UCSD-AML1 (cell line): ENCODE results near the gene CMBL.
"Not testable (repeated sequence)": the region's sequence is repeated elsewhere in the genome, so short reads cannot be mapped to it uniquely, and the experiment has no call there.

Experiments used
- DNase-seq: peaks from one replicate; lab custom pipeline; 2025; ENCODE audit not compliant: unreplicated experiment; lab: John Stamatoyannopoulos, UW

The CMBL gene

DNA sequence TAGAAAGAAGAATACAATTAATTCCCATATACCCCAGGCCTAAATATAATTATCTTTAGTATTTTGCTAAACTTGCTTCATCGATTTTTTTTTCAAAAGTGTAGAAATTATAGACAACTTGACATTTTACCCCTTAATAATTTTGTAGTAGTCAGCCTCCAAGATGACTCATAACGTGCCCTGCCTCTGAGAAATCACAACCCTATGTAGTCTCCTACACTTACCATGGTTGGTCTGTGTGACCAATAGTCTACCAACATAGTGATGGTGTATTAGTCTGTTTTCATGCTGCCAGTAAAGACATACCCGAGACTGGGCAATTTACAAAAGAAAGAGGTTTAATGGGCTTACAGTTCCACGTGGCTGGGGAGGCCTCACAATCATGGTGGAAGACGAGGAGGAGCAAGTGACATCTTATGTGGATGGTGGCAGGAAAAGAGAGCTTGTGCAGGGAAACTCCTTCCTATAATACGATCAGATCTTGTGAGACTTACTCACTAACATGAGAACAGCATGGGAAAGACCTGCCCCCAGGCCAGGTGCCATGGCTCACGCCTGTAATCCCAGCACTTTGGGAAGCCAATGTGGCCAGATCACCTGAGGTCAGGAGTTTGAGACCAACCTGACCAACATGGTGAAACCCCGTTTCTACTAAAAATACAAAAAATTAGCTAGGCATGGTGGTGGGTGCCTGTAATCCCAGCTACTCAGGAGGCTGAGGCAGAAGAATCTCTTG lies 3.3 kb upstream of the CMBL start:
- DNase-seq: not testable (repeated sequence)

DNA sequence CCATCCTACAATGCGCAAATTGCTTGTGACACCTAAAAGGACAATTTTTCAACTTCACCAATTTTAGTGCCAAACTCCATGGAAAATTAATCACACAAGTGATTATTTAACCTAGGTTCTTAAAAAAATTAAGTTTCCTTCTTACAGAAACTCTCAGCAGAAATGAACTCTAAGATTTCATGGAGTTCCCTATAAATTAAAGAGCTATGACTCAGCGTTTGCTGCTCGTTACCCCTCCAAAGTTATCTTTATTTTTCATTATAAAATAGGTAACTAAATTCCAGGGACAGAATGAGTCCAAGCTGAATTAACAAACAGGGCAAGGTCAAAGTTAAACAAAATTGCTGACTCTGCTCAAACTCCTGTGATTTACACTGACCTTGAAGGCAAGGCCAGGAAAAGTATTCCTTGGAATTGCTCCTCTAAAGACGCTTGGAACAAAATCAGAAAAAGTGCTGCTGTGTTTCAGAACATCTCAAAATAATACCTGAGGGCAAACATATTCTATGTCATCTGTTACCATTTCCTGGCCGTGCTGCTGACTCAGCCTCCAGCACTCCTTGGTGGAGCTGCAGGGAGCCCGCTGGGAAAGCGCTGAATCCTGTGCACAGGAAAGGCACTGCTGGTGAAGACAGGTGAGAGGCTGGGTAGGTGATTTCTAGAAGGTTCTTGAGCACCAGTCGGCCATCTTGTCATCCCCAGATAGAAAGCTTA lies 2.5 kb upstream of the CMBL start:
- no peak for DNase-seq

DNA sequence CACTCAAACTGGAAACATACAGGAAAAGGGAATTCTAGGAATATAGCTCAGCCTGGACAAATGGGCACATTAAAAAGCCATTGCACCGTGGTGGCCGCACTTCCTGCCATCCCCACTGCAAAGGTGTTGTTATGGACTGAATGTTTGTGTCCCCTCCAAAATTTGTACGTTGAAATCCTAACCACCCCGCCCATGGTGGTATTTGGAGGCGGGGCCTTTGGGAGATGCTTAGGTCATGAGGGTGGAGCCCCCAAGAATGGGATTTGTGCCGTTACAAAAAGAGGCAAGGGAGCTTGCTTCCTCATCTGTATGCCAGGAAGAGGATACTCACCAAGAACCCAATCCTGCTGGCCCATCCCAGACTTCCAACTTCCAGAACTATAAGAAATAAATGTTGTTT lies 1.1 kb upstream of the CMBL start:
- no peak for DNase-seq

DNA sequence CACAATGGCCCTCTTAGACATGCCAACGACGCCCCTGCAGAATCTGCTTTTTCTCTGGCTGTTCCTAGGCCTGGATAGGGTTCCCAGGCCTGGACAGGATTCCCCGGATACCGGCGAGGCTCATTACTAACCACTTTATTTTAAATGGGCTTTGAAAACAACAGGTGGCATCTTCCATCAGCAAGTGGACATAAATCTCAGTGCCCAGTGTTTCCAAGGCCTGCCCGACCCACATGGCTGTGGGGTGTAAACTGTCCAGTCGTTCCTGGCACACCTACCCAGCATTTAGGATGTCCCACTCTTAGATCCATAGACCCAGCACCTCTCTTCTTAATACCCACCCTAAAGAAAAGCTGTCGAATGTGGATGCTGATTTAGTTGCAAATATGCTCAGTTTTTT lies 896 bp downstream of the CMBL start:
- no peak for DNase-seq

DNA sequence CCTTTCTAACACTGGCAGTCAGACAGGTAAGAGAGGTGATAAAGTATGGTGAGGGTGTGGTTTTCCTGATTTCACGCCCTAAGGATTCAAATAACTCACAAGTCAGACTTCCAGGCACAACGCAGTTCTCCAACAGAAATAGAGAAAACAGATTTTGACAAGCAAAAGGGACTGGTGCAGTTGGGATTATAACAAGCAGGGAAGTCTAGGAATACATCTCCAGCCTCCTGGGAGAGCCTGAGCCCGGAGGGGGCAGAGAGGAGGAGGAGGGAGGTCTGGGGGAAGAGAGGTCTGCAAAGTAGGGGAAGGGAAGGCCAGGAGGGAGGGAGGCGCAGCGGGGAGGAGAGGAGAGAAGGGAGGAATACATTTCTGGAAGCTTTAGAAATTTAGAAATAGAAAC lies 1.6 kb downstream of the CMBL start:
- DNase-seq: no peak

DNA sequence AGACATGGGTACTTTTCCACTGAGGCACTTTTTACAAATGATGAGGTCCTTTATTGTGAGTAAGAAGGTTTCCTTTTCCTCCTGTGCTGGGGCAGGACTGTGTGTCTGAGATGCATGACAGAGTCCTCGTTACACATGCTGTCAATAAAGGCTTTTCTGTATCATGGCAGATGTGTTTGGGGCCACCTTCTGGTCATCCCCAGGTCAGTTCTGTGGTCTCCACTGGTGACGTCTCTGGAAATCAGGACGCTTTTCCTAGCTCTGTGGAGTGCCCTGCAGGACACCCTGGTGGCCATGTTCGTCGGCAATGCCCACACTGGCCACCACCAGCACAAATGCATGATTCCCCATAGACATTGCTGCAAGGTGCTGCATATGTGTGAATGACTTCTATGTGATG lies 2.8 kb downstream of the CMBL start:
- DNase-seq: no peak

DNA sequence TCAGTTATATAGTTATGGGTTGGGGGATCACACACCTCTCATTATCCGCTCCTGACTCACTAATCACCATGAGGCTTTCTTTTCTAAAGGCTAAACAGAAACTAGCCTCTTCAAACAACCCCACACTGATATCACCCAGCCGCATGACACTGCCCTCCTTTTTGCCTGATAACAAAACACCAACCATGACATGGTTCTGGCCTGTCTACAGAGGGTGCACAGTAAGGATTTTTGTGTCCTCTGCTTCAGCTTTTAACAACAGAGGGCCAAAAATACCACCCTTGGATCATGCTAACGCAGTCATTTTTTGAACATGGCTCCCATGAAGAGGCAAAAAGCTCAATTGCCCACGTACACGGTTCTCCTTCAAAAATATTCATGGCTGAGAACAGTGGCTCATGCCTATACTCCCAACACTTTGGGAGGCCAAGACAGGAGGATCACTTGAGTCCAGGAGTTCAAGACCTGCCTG lies 4.0 kb downstream of the CMBL start:
- no peak for DNase-seq

DNA sequence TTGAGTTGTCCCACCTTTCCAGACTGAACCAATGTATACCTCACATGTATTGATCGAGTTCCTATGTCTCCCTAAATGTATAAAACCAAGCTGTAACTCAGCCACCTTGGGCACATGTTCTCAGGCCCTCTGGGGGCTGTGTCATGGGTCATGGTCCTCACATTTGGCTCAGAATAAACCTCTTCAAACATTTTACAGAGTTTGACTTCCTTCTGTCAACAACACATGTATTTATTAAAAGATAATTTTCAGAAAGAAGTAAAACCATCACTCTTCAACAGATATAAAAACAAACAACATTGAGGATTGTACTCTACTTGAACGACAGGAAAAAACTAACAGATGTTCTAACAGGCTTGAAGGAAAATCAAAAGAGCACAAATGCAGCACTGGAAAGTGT lies 4.5 kb downstream of the CMBL start:
- DNase-seq: no peak

DNA sequence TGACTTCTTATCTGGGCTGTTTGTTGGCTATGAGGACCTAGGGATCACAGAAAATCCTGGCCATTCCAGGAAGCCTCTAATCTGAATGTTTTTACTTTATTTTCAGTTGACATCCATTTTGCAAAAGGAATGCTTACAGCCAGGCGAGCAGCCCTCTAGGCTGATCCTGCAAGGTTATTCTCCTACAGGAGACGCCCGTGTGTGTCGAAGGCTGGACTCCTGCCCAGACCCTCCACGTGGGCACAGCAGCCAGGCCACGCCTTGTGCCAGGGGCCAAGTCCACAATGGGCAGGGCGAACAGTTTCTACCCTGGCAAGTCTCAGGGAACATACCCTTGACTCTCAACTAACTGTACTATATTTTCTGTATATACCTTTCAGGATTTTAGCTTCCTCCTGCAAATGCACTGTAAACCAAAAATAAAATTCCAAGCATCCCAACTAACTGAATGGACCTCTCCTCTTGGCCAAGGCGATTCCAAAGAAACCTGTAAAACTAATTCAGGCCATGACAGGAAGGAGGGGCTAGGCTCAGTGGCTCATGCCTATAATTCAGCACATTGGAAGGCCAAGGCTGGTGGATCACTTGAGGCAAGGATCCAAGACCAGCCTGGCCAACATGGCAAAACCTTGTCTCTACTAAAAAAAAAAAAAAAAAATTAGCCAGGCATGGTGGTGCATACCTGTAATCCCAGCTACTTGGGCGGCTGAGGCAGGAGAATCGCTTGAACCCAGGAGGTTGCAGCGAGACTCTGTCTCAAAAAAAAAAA lies 5.7 kb downstream of the CMBL start:
- no peak for DNase-seq

DNA sequence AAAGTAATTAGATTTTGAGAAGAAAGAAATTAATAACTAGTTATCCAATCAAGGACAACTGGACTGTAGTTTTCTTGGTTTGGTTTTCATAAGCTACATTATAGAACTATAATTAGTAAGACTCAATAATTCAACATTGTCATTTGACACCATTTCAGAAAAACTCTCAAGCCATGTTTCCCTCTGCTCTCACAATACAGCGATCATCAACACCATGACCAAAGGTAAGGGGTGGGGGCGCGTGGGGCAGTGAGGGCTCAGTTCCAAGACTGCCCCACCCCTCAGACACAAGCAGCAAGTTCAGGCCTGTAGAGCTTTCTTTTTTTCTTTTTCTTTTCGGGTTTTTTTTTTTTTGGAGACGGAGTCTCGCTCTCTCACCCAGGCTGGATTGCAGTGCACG lies 6.4 kb downstream of the CMBL start:
- no peak for DNase-seq

DNA sequence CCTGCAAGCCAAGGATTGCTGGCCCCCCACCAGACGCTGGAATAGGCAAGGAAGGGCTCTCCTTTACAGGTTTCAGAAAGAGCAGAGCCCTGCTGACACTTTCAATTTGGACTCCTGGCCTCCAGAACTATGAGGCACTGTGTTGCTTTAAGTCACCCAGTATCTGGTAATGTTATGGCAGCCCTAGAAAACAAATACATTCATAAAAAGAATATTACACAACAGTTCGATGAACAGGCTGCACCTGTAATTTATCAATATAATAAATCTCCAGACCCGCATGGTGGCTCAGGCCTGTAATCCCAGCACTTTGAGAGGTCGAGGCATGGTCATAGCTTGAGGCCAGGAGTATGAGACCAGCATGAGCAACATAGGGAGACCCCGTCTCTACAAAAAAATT lies 7.5 kb downstream of the CMBL start:
- no peak for DNase-seq

DNA sequence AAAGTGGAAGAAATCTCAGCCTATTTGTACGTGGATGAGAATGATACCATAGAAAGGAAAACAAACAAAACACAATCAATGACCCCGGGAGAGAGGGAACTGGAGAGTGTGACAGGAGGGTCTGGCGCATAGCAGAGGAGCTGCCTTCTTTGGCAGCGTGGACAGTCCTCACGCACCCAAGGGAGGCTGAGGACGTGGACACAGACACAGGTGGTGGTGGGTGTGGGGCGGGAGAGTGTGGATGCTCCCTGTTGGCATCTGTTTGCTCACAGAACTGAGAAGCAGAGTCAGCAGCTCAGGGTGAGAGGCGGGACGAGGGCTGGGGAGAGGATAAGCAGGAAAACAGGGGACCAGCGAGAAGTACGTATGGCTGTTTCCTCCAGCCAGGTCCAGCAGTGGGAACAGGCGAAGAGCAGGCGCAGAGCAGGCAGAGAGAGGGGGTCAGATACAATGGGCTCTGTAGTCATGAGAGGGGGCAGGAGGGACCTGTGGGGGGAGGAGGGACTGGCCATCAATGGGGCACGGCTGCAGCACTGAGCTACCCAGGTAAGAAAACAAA lies 10.0 kb downstream of the CMBL start:
- DNase-seq: no peak

DNA sequence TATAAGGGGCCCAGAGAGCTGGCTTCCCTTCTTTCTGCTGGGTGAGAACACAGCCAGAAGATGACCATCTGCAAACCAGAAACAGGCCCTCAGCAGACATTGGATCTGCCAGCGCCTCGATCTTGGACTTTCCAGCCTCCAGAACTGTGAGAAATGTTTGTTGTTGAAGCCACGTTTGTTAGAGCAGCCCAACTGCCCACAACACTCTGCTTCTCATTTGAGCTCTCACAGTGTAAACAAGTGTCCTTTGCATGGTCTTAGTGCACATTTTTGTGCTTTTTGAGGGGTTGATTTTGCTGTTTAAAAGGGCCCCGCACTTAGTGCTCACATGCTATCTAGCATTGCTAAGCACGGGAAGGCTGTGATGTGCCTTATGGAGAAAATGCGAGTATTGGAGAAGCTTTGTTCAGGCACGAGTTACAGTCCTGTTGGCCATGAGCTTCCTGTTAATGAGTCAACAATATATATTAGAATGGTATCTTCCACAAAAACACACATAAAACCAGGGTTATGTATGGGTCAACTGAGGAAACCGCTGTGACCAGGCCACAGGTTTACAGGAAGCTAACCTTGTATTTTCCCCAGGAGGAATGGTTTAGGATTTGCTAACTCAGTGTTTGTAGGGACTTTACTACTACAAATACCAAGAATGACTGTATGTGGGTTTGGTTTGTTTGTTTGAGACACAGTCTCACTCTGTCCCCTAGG lies 11.9 kb downstream of the CMBL start:
- no peak for DNase-seq

DNA sequence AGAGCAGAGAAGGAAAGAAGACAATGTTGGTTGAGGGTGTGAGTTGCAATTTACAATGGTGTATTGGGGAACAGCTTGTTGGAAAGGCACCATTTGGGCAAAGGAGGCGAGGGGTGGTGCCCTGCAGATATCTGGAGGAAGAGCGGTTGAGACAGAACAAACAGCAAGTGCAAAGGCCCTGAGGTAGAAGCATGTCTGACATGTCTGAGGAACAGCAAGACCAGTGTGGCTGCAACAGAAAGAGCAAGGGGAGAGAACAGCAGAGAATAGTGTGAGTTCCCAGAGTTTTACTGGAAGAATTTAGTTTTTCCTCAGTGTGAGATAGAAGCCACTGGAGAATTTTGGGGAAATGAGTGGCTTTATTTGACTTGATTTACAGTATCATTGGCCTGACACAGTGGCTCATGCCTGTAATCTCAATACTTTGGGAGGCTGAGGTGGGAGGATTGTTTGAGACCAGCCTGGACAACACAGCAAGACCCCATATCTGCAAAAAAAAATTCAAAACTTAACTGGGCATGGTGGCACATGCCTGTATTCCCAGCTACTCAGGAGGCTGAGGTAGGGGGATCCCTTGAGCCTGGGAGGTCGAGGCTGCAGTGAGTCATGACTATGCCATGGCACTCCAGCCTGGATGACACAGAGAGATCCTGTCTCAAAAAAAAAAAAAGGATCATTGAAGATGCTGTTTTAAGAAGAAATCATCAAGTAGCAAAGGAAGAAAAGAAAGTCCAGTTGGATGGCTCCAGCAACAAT lies 13.6 kb downstream of the CMBL start:
- no peak for DNase-seq

DNA sequence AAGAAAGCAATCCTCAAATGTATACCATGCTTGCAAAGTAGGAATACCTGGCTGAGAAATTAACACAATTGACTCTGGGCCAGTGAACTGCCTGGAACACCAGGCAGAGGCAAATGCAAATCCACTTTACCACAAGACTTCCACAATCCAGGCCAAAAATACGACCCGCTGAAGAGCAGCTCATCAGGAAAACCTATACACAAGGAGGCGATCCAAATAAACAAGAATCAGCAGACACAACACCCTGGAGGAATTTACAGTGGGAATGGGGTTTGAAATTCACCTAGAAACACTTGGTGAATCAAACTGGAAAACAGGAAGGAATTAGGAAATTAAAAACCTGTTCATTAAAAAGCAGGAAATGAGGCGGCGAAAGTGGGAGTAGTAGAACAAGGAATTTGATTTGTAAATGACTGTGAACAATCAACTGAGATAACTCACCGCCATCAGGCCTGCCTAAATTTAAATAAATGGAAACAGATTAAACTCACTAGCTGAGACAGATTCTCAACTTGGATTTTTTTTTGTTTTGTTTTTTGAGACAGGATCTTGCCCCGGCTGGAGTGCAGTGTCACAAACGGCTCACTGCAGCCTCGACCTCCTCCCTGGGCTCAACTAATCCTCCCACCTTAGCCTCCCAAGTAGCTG lies 15.9 kb downstream of the CMBL start:
- no peak for DNase-seq

DNA sequence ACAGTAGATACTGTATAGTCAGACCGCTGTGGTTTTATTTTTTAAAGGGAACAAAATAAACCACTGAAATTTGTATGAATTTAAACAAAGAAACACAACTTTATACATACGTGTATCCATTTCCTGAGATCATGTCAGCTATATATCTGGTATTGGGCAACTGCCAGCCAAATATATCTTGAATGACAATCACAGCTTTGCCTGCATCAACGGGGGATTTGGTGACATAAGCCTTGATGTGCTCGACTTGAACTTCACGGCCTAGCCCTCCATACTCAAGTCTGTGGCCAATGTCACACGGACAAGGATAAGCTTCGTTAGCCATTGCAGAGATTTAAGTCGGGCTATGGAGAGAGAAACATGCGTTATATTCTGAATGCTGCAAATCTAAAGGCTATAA lies 17.3 kb downstream of the CMBL start:
- DNase-seq: no peak

DNA sequence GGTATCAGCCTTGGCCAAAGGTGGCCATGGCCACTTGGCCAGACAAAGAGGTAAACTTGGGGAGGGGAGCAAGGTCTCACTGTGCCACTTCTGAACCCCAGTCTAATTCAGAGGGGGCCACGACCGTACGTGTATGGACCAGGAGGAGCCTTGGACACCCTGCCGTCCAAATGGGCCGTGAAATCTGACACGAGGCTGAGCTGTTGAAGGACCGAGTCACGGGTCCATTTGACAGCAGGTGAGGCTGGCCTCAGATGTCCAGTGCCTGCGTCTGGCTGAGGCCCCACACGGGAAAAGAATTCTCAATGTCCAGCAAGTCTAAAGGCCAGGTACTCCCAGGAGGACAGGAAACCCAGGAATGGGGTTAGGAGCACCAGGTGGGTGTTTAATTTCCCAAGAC lies 17.7 kb downstream of the CMBL start:
- DNase-seq: no peak

DNA sequence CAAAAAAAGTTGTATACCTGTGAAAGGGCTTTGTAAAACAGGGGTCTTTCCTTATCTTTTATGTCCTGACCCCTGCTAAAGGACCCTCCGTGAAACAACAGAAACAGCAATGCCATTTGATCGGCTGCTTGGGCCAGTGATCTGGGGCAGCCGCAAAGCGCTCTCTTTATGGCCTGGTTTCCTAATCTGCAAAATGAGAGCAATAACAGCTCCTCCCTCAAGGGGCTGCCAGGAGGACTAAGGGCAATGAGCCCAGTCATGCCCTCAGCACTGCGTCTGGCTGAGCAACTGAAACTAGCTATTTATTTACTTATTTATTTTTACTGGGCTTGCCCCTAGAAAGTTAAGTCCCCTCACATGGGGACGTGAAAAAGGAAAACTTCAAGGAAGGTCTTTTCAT lies 18.3 kb downstream of the CMBL start:
- no peak for DNase-seq

DNA sequence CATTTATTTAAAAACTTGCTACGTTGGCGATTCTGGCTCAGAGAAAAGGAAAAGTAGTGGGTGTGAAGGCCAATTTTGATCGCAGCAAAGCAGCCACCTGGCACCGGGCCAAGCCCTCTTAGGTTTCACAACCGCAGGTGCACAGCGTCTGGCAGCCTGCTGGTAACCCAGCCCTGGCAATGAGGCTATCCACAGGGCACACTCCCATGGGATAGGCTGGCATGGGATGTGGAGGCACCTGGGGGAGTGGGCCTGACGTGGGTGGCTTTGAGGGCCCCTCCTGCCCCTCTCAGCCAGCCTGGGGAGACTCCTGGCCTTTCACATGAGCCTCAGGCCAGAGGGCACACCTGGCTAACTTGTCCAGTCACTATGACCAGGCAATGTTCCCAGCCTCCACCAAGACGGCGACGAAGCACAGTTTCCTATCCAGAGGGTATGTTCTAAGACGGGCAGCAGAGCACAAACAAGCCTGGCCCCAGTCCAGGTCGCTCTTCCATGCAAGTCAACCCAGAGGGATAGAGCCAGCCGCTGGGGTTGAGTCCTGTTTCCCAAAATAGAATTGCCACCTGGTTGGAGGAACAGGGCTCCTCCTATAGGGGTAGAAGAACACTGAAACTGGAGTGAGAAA lies 19.0 kb downstream of the CMBL start:
- DNase-seq: no peak
